GM12878 (cell line): Measurements from ENCODE around the gene SEC23A. TPM values are rescaled to one million over a fixed set of nuclear protein-coding genes. Genes with fewer than 3 reads are reported as not detected.
"Not testable (repeated sequence)": the region's sequence is repeated elsewhere in the genome, so short reads cannot be mapped to it uniquely, and the experiment has no call there.

Experiments
- ATAC-seq: fragments of 200-7000 bp; cut with Tn5 transposase; 3 replicates; pipeline ENCODE4 v1.9.1; 2020; ENCODE audit warnings: mild to moderate bottlenecking, moderate library complexity
- BruUV-seq: library from RNA; stranded (reverse); fragments of 400-500 nt; replicated peaks from 2 replicates; lab custom pipeline; 2021; lab: Mats Ljungman, UMichigan
- CTCF ChIA-PET: fragments of 300-600 bp; sonication (Branson Sonifier 250); formaldehyde crosslinking; extraction: SDS; loops from one replicate; lab custom pipeline; 2021; ENCODE audit warnings: inconsistent platforms; lab: Yijun Ruan, JAX
- POLR2A ChIA-PET: fragments of 350-600 bp; formaldehyde crosslinking; extraction: SDS; loops from one replicate; lab custom pipeline; 2021; ENCODE audit warnings: inconsistent platforms; lab: Charles Lee
- RAD21 ChIA-PET: fragments of 300-600 bp; sonication (Branson Sonifier 250); formaldehyde crosslinking; loops from one replicate; lab custom pipeline; 2023; ENCODE audit warnings: antibody characterized with exemption; ENCODE audit not compliant: unreplicated experiment; lab: Charles Lee
- SMC1A ChIA-PET: fragments of 300-600 bp; sonication (Branson Sonifier 250); formaldehyde crosslinking; loops from one replicate; lab custom pipeline; 2023; ENCODE audit not compliant: unreplicated experiment, uncharacterized antibody; lab: Charles Lee
- DNase-seq: peaks from one replicate; pipeline ENCODE4 v3.0.0-alpha.2; 2011; ENCODE audit warnings: low read depth, low spot score
- FAIRE-seq: peaks from 3 replicates; lab custom pipeline; 2011; peaks lifted over from hg19 to GRCh38; lab: Jason Lieb, UNC
- H2AFZ ChIP-seq: 2 replicates; pipeline ENCODE4 v1.6.0; 2011; ENCODE audit warnings: low read depth, low read length, control low read depth; ENCODE audit not compliant: control insufficient read depth
- H3K27ac ChIP-seq: 2 replicates; pipeline ENCODE4 v1.5.1; 2011; ENCODE audit warnings: control low read depth; ENCODE audit not compliant: control insufficient read depth, insufficient read depth
- H3K27me3 ChIP-seq, 2 experiments: replicated peaks in 1 of 2; 2 replicates each; pipeline versions ENCODE4 v1.6.0 to v1.6.1; 2011; ENCODE audit warnings: low read length in 1 of 2; ENCODE audit not compliant: control insufficient read depth in 2 of 2, insufficient read depth in 2 of 2
- H3K36me3 ChIP-seq, 2 experiments: 2 replicates each; pipeline ENCODE4 v1.5.1; 2011; ENCODE audit warnings: low read length in 1 of 2; ENCODE audit not compliant: control insufficient read depth in 2 of 2, insufficient read depth in 2 of 2
- H3K4me1 ChIP-seq: 2 replicates; pipeline ENCODE4 v1.6.1; 2011; ENCODE audit warnings: mild to moderate bottlenecking, low read length, moderate library complexity, mixed read lengths; ENCODE audit not compliant: control insufficient read depth, insufficient read depth
- H3K4me2 ChIP-seq: 2 replicates; pipeline ENCODE4 v1.6.0; 2011; ENCODE audit warnings: control low read depth; ENCODE audit not compliant: control insufficient read depth, insufficient read depth
- H3K4me3 ChIP-seq: fragments of 200-600 bp; sonication (generic); 2 replicates; pipeline ENCODE4 v1.5.1; 2016
- H3K79me2 ChIP-seq: 2 replicates; pipeline ENCODE4 v1.6.0; 2011; ENCODE audit warnings: low read length; ENCODE audit not compliant: control insufficient read depth, insufficient read depth
- H3K9ac ChIP-seq: 2 replicates; pipeline ENCODE4 v1.8.0; 2011; ENCODE audit warnings: low read length, control low read depth, mixed read lengths; ENCODE audit not compliant: control insufficient read depth, insufficient read depth
- H3K9me3 ChIP-seq: replicated peaks from 3 replicates; pipeline ENCODE4 v1.5.1; 2011; ENCODE audit warnings: mild to moderate bottlenecking, low read length; ENCODE audit not compliant: control insufficient read depth, insufficient read depth
- H4K20me1 ChIP-seq: 2 replicates; pipeline ENCODE4 v1.6.0; 2011; ENCODE audit not compliant: control insufficient read depth, insufficient read depth
- JUNB ChIP-seq: IDR thresholded peaks from 2 replicates; pipeline ENCODE4 v1.6.1; 2016; ENCODE audit warnings: antibody characterized with exemption, mild to moderate bottlenecking
- WGBS: methylation state at CpG from one replicate; pipeline ENCODE4 v1.1.6; 2016; ENCODE audit warnings: low lambda C conversion rate; ENCODE audit not compliant: insufficient replicate concordance, insufficient coverage; ENCODE audit errors: missing lambda C conversion rate; 5-methylcytosine and 5-hydroxymethylcytosine counted together
- in situ Hi-C: fragments of 300-500 bp; cut with MboI; formaldehyde crosslinking; loops from 9 replicates; pipeline ENCODE4 v1.14.3; 2018; ENCODE audit warnings: mixed read lengths
- intact Hi-C: fragments of 100-400 bp; cut with micrococcal nuclease; formaldehyde crosslinking; loops from one replicate; pipeline ENCODE4 v1.14.2; 2022; ENCODE audit not compliant: unreplicated experiment
- polyA plus RNA-seq, 11 experiments: library from polyadenylated mRNA; depleted of rRNA in 4 of 11; unstranded in 6 of 11; stranded (reverse) in 5 of 11; fragments of >200 nt; fragmentation: Nextera tagmentation in 4 of 11; fragmentation: Illumina TruSeq in 1 of 11; extraction: Ambion mirVana in 4 of 11; extraction: Trizol in 1 of 11; gene quantifications; 1 replicate in 1 of 11; 2 replicates in 10 of 11; pipeline versions ENCODE4 v1.2.1 to v1.2.3, GENCODE V29; 2011 to 2016; ENCODE audit warnings: inconsistent platforms in 2 of 11, missing spikeins in 2 of 11, low read depth in 1 of 11
- total RNA-seq, 4 experiments: library from RNA; depleted of rRNA in 3 of 4; stranded (reverse); fragments of >200 nt in 3 of 4; fragmentation: Illumina TruSeq in 1 of 4; extraction: Trizol in 1 of 4; gene quantifications; 2 replicates each; pipeline versions ENCODE4 v1.2.1 to v1.2.3, GENCODE V29; 2013 to 2021

The SEC23A gene
- total and polyA plus RNA-seq, 10 of the 15 experiments (the other 5 are each of a cell fraction or from before 2014, with no cell fraction given), result 13.6 to 63.8 (median 37.3) TPM

DNA sequence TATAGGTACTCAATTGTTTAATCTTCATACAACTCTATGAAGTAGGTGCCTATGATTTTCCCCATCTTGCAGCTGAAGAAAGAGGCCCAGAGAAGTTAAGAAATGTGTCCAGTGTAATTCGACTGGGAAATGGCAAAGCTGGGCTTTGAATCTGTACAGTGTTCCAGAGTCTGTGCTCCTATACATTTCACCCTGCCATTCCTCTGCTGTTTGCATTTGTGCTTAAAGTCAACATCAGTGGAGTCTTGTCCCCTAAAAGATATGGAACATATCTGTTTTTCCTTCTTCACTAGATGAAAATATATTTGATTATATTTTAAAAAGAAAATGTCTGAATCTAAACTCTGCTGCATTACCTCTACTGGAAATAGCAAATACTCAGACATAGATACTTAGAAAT, 88.6 kb downstream of the SEC23A start:
- FAIRE-seq, result no peak
- CTCF ChIA-PET, result interaction anchor here (0.6 to 3.6 kb wide), 11 partner anchors 11 to 1030 kb away, joined by 3 to 31 read pairs (median 5); no protein-coding TSS in a partner anchor

DNA sequence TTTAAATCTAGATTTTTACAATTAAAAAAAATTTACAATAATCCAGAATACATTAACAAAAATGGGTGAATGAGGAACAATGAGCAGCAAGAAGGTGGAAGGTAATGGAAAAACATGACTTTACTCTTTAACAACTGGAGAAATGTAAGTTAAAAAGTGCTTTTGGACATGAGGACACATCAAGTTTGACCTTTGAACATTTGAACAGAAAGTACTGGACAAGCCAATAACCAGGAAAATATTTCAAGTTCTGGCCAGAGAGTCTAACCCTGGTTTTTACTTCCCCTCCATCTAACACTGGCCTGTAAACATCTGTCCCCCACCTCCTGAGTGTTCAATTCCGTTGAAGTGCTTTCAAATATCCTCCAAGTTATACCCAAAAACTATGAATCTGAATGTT, 94.1 kb downstream of the SEC23A start:
- WGBS, result 55% methylated on average over 1 of the region's 1 CpG
- SMC1A ChIA-PET, result interaction anchor here (0.6 kb wide), 1 partner anchor 34 kb away, joined by 3 read pairs; no protein-coding TSS in a partner anchor
- intact Hi-C loops, H3K27ac ChIP-seq, ATAC-seq, H3K9me3 ChIP-seq, H3K9ac ChIP-seq, H3K4me3 ChIP-seq, BruUV-seq, CTCF ChIA-PET, POLR2A ChIA-PET, FAIRE-seq, H3K4me1 ChIP-seq, H3K79me2 ChIP-seq, H4K20me1 ChIP-seq, H2AFZ ChIP-seq, DNase-seq, H3K4me2 ChIP-seq, H3K36me3 ChIP-seq, H3K27me3 ChIP-seq: not testable (repeated sequence)
- in situ Hi-C loops, result loop anchor here (25.0 kb wide), 1 partner anchor 1772 kb away; no protein-coding TSS in a partner anchor
- RAD21 ChIA-PET, result interaction anchor here (0.7 kb wide), 1 partner anchor 8 kb away, joined by 3 read pairs; no protein-coding TSS in a partner anchor

More for the DNA sequence above, 88.6 kb downstream of the SEC23A start:
- no peak for ATAC-seq
- ChIA-PET RAD21 (interaction anchor here (1.2 kb wide), 1 partner anchor 289 kb away, joined by 3 read pairs; no protein-coding TSS in a partner anchor), SMC1A (interaction anchor here (0.6 to 2.8 kb wide), 9 partner anchors 9 to 293 kb away, joined by 3 to 19 read pairs (median 5); no protein-coding TSS in a partner anchor), POLR2A (no interaction called here)
- H3K36me3 ChIP-seq, result no peaks in the 10 kb centered on the region
- no peaks in the 10 kb centered on the region for H4K20me1 ChIP-seq
- H3K4me1 ChIP-seq, result no peaks in the 10 kb centered on the region
- no peak overlapping the region for H2AFZ ChIP-seq
- H3K27ac ChIP-seq, result no peak overlapping the region
- H3K9ac ChIP-seq, result no peak overlapping the region
- 81% methylated on average over 1 of the region's 1 CpG for WGBS
- in situ Hi-C loops, result loop anchor here (10.0 to 25.0 kb wide), 3 partner anchors 290 to 1777 kb away; no protein-coding TSS in a partner anchor
- H3K4me2 ChIP-seq, result no peak overlapping the region
- no peaks in the 10 kb centered on the region for H3K79me2 ChIP-seq
- H3K9me3 ChIP-seq, result no peaks in the 10 kb centered on the region
- intact Hi-C loops, result loop anchor here (2.0 kb wide), 1 partner anchor 292 kb away; no protein-coding TSS in a partner anchor
- DNase-seq, result no peak
- no peak for TF ChIP-seq JUNB
- H3K4me3 ChIP-seq, result no peak overlapping the region
- no TSS peak for BruUV-seq
- no peaks in the 10 kb centered on the region for H3K27me3 ChIP-seq
